Osteocyte (in vitro differentiated cells): ENCODE results near the gene ITGA6. TPM values are rescaled to one million over a fixed set of nuclear protein-coding genes. Genes with fewer than 3 reads are reported as not detected.
A peak's percentile ranks its signal among the peaks of the same experiment; 100 is the strongest.

Experiments used
- DNase-seq: peaks from one replicate; pipeline ENCODE4 v3.0.0; 2021; ENCODE audit warnings: mixed read lengths; ENCODE audit not compliant: unreplicated experiment; ENCODE audit errors: extremely low spot score
- H3K27ac Mint-ChIP-seq: one replicate; pipeline ENCODE4 v1.8.0; 2021; ENCODE audit warnings: mild to moderate bottlenecking, mixed read lengths; ENCODE audit not compliant: unreplicated experiment
- H3K27me3 Mint-ChIP-seq: one replicate; pipeline ENCODE4 v1.8.0; 2021; ENCODE audit warnings: mixed read lengths; ENCODE audit not compliant: unreplicated experiment
- H3K36me3 Mint-ChIP-seq: one replicate; pipeline ENCODE4 v1.8.0; 2021; ENCODE audit warnings: mixed read lengths; ENCODE audit not compliant: unreplicated experiment
- H3K4me1 Mint-ChIP-seq: one replicate; pipeline ENCODE4 v1.8.0; 2021; ENCODE audit warnings: mixed read lengths; ENCODE audit not compliant: unreplicated experiment
- H3K4me3 Mint-ChIP-seq: one replicate; pipeline ENCODE4 v1.8.0; 2021; ENCODE audit warnings: mild to moderate bottlenecking, moderate library complexity, mixed read lengths; ENCODE audit not compliant: unreplicated experiment
- H3K9me3 Mint-ChIP-seq: one replicate; pipeline ENCODE4 v1.8.0; 2021; ENCODE audit warnings: mixed read lengths; ENCODE audit not compliant: unreplicated experiment
- CTCF ChIP-seq: fragments of 200-600 bp; sonication (generic); IDR thresholded peaks from 2 replicates; pipeline ENCODE4 v1.5.0; 2021; ENCODE audit warnings: antibody characterized with exemption, mild to moderate bottlenecking, moderate library complexity
- total RNA-seq: library from RNA; stranded (reverse); gene quantifications from 2 replicates; pipeline ENCODE4 v1.2.1, GENCODE V29; 2021

ITGA6 gene
- total RNA-seq, 1 donor from 2014 or later: 4.2 TPM

DNA sequence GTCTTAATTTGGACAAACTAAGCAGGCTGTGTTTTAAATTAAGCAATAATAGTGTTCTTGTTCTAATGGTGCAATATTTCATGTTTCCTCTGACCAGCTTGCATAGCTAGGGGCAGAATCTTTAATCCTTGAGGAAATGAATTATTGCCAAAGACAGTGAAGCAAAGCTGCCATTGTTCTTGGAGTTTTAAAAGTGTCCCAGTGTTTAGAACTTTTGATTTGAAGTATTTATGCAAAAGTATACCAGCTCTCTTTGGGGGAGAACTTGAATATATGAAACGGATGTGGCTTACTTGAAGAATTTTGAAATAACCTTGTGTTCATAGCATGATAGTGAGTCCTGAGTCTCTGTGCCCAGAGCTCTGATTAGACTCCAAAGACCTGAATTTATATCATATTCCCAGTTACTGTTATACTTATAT, 33.4 kb downstream of the ITGA6 start:
- peaks cover 10% of the 10 kb centered on the region for H3K4me1 Mint-ChIP-seq

DNA sequence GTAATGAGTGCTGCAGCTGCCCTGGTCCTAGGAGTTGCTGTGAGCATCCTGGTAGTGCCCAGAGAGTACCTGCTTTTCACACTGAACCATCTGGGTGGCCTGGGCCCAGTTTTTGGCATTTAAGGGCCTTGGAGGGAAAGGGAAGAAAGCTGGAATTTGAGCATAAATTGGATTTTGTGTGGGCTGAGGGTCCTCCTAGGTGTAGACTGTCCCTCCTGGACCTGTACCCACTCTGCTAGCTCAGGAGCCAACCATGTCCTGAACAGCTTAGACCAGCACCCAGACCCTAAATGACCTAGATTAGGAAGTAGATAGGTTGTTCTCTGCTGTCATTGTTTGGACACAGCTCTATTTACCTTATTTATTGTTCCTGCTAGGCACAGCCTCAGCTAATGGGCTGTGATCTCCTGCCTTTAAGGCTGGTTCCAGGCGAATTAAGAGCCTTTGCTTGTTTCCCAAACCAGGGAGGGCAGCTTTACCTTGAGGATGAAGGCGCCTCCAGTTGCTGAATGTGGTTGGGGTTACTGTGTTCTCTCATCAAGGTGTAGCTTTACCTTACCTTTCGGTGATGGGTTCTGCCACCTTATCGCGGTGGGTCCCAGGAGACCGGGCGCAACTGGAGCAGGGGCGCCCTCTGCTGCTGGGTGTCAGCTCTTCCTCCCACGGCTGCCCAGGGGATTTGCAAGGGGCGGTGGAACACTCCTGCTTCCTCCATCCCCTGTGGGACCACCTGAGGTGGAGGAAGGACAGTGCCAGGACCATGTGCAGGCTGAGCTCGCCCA, 34.4 kb downstream of the ITGA6 start:
- peaks cover 10% of the 10 kb centered on the region for H3K4me1 Mint-ChIP-seq
- peak; percentile 71 for TF ChIP-seq CTCF
- H3K36me3 Mint-ChIP-seq: no peaks in the 10 kb centered on the region
- peaks cover 5% of the 10 kb centered on the region for H3K27me3 Mint-ChIP-seq
- no peak overlapping the region for H3K4me3 Mint-ChIP-seq
- no peak overlapping the region for H3K27ac Mint-ChIP-seq
- no peak for DNase-seq
- no peaks in the 10 kb centered on the region for H3K9me3 Mint-ChIP-seq

More for the DNA sequence above, 33.4 kb downstream of the ITGA6 start:
- DNase-seq: no peak
- peaks cover 5% of the 10 kb centered on the region for H3K27me3 Mint-ChIP-seq
- no peak for TF ChIP-seq CTCF
- no peak overlapping the region for H3K4me3 Mint-ChIP-seq
- no peaks in the 10 kb centered on the region for H3K36me3 Mint-ChIP-seq
- H3K9me3 Mint-ChIP-seq: no peaks in the 10 kb centered on the region
- H3K27ac Mint-ChIP-seq: no peak overlapping the region

DNA sequence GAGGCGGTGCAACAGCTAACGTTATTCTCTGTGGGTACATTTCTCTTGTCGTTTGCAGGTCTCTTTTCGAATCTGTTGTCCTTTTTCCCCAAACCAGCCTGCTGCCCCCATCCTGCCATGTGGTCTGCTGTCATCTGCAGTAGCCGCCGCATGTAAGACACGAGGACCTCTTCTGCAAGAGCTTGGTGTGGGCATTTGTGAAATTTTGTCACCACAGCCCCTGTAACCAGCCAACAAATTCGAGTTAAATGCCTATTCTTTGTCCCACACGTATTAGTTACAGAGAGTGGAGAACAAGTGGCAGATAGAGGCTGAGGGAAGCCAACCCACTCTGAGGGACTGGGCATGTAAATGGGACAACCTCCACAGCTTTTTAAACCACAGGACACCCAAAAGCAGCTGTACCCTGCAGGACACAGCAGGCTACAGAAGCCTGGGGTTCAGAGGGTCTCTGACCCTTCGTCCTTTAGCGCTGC, 35.0 kb downstream of the ITGA6 start:
- DNase-seq: no peak
- Mint-ChIP-seq H3K4me3 (no peak overlapping the region), H3K36me3 (no peaks in the 10 kb centered on the region), H3K9me3 (no peaks in the 10 kb centered on the region), H3K4me1 (peaks cover 10% of the 10 kb centered on the region), H3K27ac (no peak overlapping the region), H3K27me3 (peaks cover 5% of the 10 kb centered on the region)
- no peak for TF ChIP-seq CTCF

DNA sequence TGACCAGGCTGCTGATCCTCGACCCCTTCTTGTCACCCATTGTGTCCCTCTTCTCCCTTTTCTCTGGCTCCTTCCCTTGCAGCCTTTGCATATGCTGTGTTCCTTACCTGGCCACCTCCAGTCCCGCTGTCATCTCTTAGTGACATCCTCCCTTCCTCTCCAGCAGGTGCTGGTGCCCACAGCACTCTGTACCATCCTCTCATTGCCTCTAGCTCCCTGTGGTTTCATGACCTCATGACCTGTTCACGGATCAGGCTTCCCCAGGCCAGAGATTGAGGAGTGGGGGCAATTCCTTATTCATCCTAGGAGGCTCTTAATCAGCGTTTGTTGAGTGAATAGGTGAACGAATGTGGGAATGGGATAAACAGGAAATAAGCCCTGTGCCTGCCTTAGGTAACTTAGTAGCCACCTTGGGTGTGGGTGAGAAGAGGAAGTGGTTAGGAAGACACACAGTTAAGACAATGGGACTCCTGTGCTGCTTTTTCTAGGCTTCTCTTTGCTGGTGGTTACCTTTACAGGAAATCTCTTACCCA, 35.5 kb downstream of the ITGA6 start:
- no peak overlapping the region for H3K4me3 Mint-ChIP-seq
- no peak for DNase-seq
- H3K9me3 Mint-ChIP-seq: no peaks in the 10 kb centered on the region
- no peak overlapping the region for H3K27ac Mint-ChIP-seq
- peaks cover 10% of the 10 kb centered on the region for H3K4me1 Mint-ChIP-seq
- TF ChIP-seq CTCF: no peak
- H3K36me3 Mint-ChIP-seq: no peaks in the 10 kb centered on the region
- peaks cover 5% of the 10 kb centered on the region for H3K27me3 Mint-ChIP-seq

- Mint-ChIP-seq H3K27me3 (no peaks in the 10 kb centered on the region), H3K9me3 (no peaks in the 10 kb centered on the region)
Measured at GRCh38 chr2:172464400-172465129, 37.2 kb downstream of the ITGA6 start.

More at GRCh38 chr2:172464400-172465129, 37.2 kb downstream of the ITGA6 start:
- H3K4me3 Mint-ChIP-seq: no peak overlapping the region
- TF ChIP-seq CTCF: no peak
- peaks cover 10% of the 10 kb centered on the region for H3K4me1 Mint-ChIP-seq
- H3K27ac Mint-ChIP-seq: no peak overlapping the region
- no peaks in the 10 kb centered on the region for H3K36me3 Mint-ChIP-seq
- DNase-seq: no peak
